ENCODE measurements around the gene GPR176.

GRCh38 chr15:39859636-39860035, 60.4 kb downstream of the GPR176 start:
- TF ChIP-seq CTCF (tag by site-specific recombination; IDR thresholded peaks at IDR 0.05): no peak
- no peak for TF ChIP-seq ZNF610 (tag by site-specific recombination; IDR thresholded peaks at IDR 0.05; ENCODE audit: borderline replicate concordance)
- TF ChIP-seq PATZ1 (tag by site-specific recombination; IDR thresholded peaks at IDR 0.05): no peak
- TF ChIP-seq MYNN (tag by site-specific recombination; IDR thresholded peaks at IDR 0.05; ENCODE audit: borderline replicate concordance): no peak
- TF ChIP-seq ZNF24 (tag by site-specific recombination; IDR thresholded peaks at IDR 0.05): no peak
- no peak for TF ChIP-seq ZBTB21 (tag by site-specific recombination; IDR thresholded peaks at IDR 0.05)
- TF ChIP-seq ZNF354C (tag by site-specific recombination; IDR thresholded peaks at IDR 0.05; ENCODE audit: borderline replicate concordance, low read depth): no peak
- TF ChIP-seq ZBTB7A (tag by site-specific recombination; IDR thresholded peaks at IDR 0.05; ENCODE audit: low read depth): no peak
- TF ChIP-seq PRDM1 (tag by site-specific recombination; IDR thresholded peaks at IDR 0.05): no peak
- no peak for TF ChIP-seq ZNF513 (tag by site-specific recombination; IDR thresholded peaks at IDR 0.05)
- TF ChIP-seq ZBTB20 (tag by site-specific recombination; IDR thresholded peaks at IDR 0.05): no peak
